ENCODE results near the gene BDKRB2. TPM values are rescaled to one million over a fixed set of nuclear protein-coding genes. Genes with fewer than 3 reads are reported as not detected.

Gene BDKRB2
- total RNA-seq, 1 experiment from 2014 or later = 0.21 TPM

- intact Hi-C loops (cut with micrococcal nuclease; ENCODE audit: unreplicated experiment) = no loop called here
- Histone ChIP-seq H3K36me3 (ENCODE audit: insufficient read depth, low read length, poor library complexity, severe bottlenecking) (no peaks in the 10 kb centered on the region), H3K27me3 (replicated peaks; ENCODE audit: insufficient read depth, low read depth, low read length, poor library complexity) (peaks cover 4% of the 10 kb centered on the region), H3K4me3 (ENCODE audit: low read depth, low read length, poor library complexity, severe bottlenecking) (no peak overlapping the region), H3K27ac (ENCODE audit: low read depth, low read length, poor library complexity, severe bottlenecking) (no peak overlapping the region), H3K9me3 (ENCODE audit: low read depth, low read length, poor library complexity, severe bottlenecking) (no peaks in the 10 kb centered on the region), H3K4me1 (ENCODE audit: insufficient read depth, low read length, poor library complexity, severe bottlenecking) (no peaks in the 10 kb centered on the region)
- ChIA-PET CTCF (no interaction called here), POLR2A (ENCODE audit: low non-redundant PET) (no interaction called here)
- BruUV-seq (replicated peaks) = no TSS peak
- DNase-seq (ENCODE audit: low spot score) = no peak
- TF ChIP-seq CTCF (conservative IDR thresholded peaks at IDR 0.05; ENCODE audit: low read depth, low read length) (no peak), EZH2 (IDR thresholded peaks at IDR 0.05; ENCODE audit: borderline replicate concordance, low read depth, low read length, poor library complexity, severe bottlenecking) (no peak)
Measured at GRCh38 chr14:96177766-96178375, 26.8 kb upstream of the BDKRB2 start.

GRCh38 chr14:96178461-96179321 lies 25.9 kb upstream of the BDKRB2 start:
- H3K9me3 ChIP-seq (ENCODE audit: low read depth, low read length, poor library complexity, severe bottlenecking) = no peaks in the 10 kb centered on the region
- intact Hi-C loops (cut with micrococcal nuclease; ENCODE audit: unreplicated experiment) = no loop called here
- no peak overlapping the region for H3K4me3 ChIP-seq (ENCODE audit: low read depth, low read length, poor library complexity, severe bottlenecking)
- BruUV-seq (replicated peaks) = no TSS peak
- ChIA-PET CTCF (no interaction called here), POLR2A (ENCODE audit: low non-redundant PET) (no interaction called here)
- no peaks in the 10 kb centered on the region for H3K36me3 ChIP-seq (ENCODE audit: insufficient read depth, low read length, poor library complexity, severe bottlenecking)
- TF ChIP-seq CTCF (conservative IDR thresholded peaks at IDR 0.05; ENCODE audit: low read depth, low read length) = no peak
- no peak for TF ChIP-seq EZH2 (IDR thresholded peaks at IDR 0.05; ENCODE audit: borderline replicate concordance, low read depth, low read length, poor library complexity, severe bottlenecking)
- H3K27me3 ChIP-seq (replicated peaks; ENCODE audit: insufficient read depth, low read depth, low read length, poor library complexity) = peaks cover 4% of the 10 kb centered on the region
- DNase-seq (ENCODE audit: low spot score) = no peak
- no peak overlapping the region for H3K27ac ChIP-seq (ENCODE audit: low read depth, low read length, poor library complexity, severe bottlenecking)
- no peaks in the 10 kb centered on the region for H3K4me1 ChIP-seq (ENCODE audit: insufficient read depth, low read length, poor library complexity, severe bottlenecking)

GRCh38 chr14:96180043-96180874 lies 24.4 kb upstream of the BDKRB2 start:
- H3K27ac ChIP-seq (ENCODE audit: low read depth, low read length, poor library complexity, severe bottlenecking) = no peak overlapping the region
- H3K27me3 ChIP-seq (replicated peaks; ENCODE audit: insufficient read depth, low read depth, low read length, poor library complexity) = peaks cover 4% of the 10 kb centered on the region
- BruUV-seq (replicated peaks) = no TSS peak
- ChIA-PET POLR2A (ENCODE audit: low non-redundant PET) (no interaction called here), CTCF (no interaction called here)
- intact Hi-C loops (cut with micrococcal nuclease; ENCODE audit: unreplicated experiment) = no loop called here
- H3K4me3 ChIP-seq (ENCODE audit: low read depth, low read length, poor library complexity, severe bottlenecking) = no peak overlapping the region
- H3K9me3 ChIP-seq (ENCODE audit: low read depth, low read length, poor library complexity, severe bottlenecking) = no peaks in the 10 kb centered on the region
- TF ChIP-seq CTCF (conservative IDR thresholded peaks at IDR 0.05; ENCODE audit: low read depth, low read length) (no peak), EZH2 (IDR thresholded peaks at IDR 0.05; ENCODE audit: borderline replicate concordance, low read depth, low read length, poor library complexity, severe bottlenecking) (no peak)
- no peak for DNase-seq (ENCODE audit: low spot score)
- no peaks in the 10 kb centered on the region for H3K4me1 ChIP-seq (ENCODE audit: insufficient read depth, low read length, poor library complexity, severe bottlenecking)
- H3K36me3 ChIP-seq (ENCODE audit: insufficient read depth, low read length, poor library complexity, severe bottlenecking) = no peaks in the 10 kb centered on the region

Data from A673 (cell line).